ENCODE data around the gene MIF4GD.

MIF4GD gene

GRCh38 chr17:75227729-75228128 lies 43.3 kb downstream of the MIF4GD start:
- Histone ChIP-seq H3K27ac (no peak overlapping the region), H3K36me3 (peaks cover 98% of the 10 kb centered on the region)

GRCh38 chr17:75225016-75225415 lies 46.0 kb downstream of the MIF4GD start:
- Histone ChIP-seq H3K4me3 (no peak overlapping the region), H3K36me3 (peaks cover 97% of the 10 kb centered on the region), H3K27me3 (no peaks in the 10 kb centered on the region), H3K4me1 (peaks cover 24% of the 10 kb centered on the region), H3K9me3 (no peaks in the 10 kb centered on the region), H4K20me1 (peaks cover 27% of the 10 kb centered on the region), H3K4me2 (no peak overlapping the region), H3K27ac (no peak overlapping the region), H3K9ac (no peak overlapping the region)
- no peak for TF ChIP-seq Cebpa-rat (IDR thresholded peaks at IDR 0.05)

More at GRCh38 chr17:75227729-75228128, 43.3 kb downstream of the MIF4GD start:
- Histone ChIP-seq H3K4me1 (peaks cover 24% of the 10 kb centered on the region), H3K4me3 (no peak overlapping the region), H3K9me3 (no peaks in the 10 kb centered on the region), H3K4me2 (peak overlapping the region; percentile 72), H3K27me3 (no peaks in the 10 kb centered on the region), H4K20me1 (peaks cover 27% of the 10 kb centered on the region), H3K9ac (peak overlapping the region; percentile 50; the same call in 1 of the 2 replicates)
- TF ChIP-seq Cebpa-rat (IDR thresholded peaks at IDR 0.05): no peak

GRCh38 chr17:75219815-75220214 lies 51.2 kb downstream of the MIF4GD start:
- TF ChIP-seq Cebpa-rat (IDR thresholded peaks at IDR 0.05): no peak
- Histone ChIP-seq H3K9me3 (no peaks in the 10 kb centered on the region), H3K9ac (no peak overlapping the region), H4K20me1 (no peaks in the 10 kb centered on the region), H3K27me3 (no peaks in the 10 kb centered on the region), H3K27ac (no peak overlapping the region), H3K36me3 (peaks cover 98% of the 10 kb centered on the region), H3K4me1 (no peaks in the 10 kb centered on the region), H3K4me2 (no peak overlapping the region), H3K4me3 (no peak overlapping the region)

- Histone ChIP-seq H3K4me3 (no peak overlapping the region), H3K4me1 (no peaks in the 10 kb centered on the region), H3K36me3 (peaks cover 98% of the 10 kb centered on the region), H3K27me3 (no peaks in the 10 kb centered on the region), H4K20me1 (no peaks in the 10 kb centered on the region), H3K9me3 (no peaks in the 10 kb centered on the region), H3K27ac (no peak overlapping the region), H3K9ac (no peak overlapping the region), H3K4me2 (no peak overlapping the region)
- no peak for TF ChIP-seq Cebpa-rat (IDR thresholded peaks at IDR 0.05)
Observed at GRCh38 chr17:75218131-75218530, 52.9 kb downstream of the MIF4GD start.

Data from BLaER1 (cell line).